H1 (cell line): Measurements from ENCODE around the gene CDH8. TPM values are rescaled to one million over a fixed set of nuclear protein-coding genes. Genes with fewer than 3 reads are reported as not detected.

Experiments
- ATF3 ChIP-seq: IDR thresholded peaks from 2 replicates; pipeline ENCODE4 v1.6.1; 2011; ENCODE audit warnings: low read depth, mild to moderate bottlenecking, low read length; ENCODE audit not compliant: insufficient read depth
- KDM1A ChIP-seq: fragments of 200-600, 300-600 bp; sonication (generic); IDR thresholded peaks from 2 replicates; pipeline ENCODE4 v1.7.1; 2016; ENCODE audit warnings: mild to moderate bottlenecking, low read length, borderline replicate concordance
- polyA plus RNA-seq, 7 experiments: library from polyadenylated mRNA; depleted of rRNA in 3 of 7; stranded (reverse) in 5 of 7; unstranded in 2 of 7; fragments of >200 nt in 5 of 7; fragments of 200-250 nt in 2 of 7; gene quantifications; 1 replicate in 5 of 7; 2 replicates in 1 of 7; 4 replicates in 1 of 7; pipeline versions ENCODE4 v1.2.1 to v1.2.3, GENCODE V29; 2011 to 2013; ENCODE audit warnings: missing spikeins in 2 of 7, mixed read lengths in 2 of 7
- total RNA-seq: library from RNA; stranded (reverse); fragmentation: NEBNext Ultra II Directional; extraction: Animal tissue kit (Norgen Biotek cat#: 25700); gene quantifications from 2 replicates; pipeline ENCODE4 v1.2.1, GENCODE V29; 2021

CDH8 gene
- total and polyA plus RNA-seq, 2 of the 8 experiments (the other 6 are each of a cell fraction or from before 2014, with no cell fraction given), result 7.7 to 8.4 TPM

- TF ChIP-seq ATF3 (no peak), KDM1A (no peak)
Observed at GRCh38 chr16:62079236-62079635, 43.0 kb upstream of the CDH8 start (continued).
